Measurements from ENCODE around the gene STPG2. TPM values are rescaled to one million over a fixed set of nuclear protein-coding genes. Genes with fewer than 3 reads are reported as not detected.

The STPG2 gene
- total and polyA plus RNA-seq, 2 of the 8 experiments (the other 6 are each of a cell fraction or from before 2014, with no cell fraction given) = 0.03 TPM; not detected in 1

DNA sequence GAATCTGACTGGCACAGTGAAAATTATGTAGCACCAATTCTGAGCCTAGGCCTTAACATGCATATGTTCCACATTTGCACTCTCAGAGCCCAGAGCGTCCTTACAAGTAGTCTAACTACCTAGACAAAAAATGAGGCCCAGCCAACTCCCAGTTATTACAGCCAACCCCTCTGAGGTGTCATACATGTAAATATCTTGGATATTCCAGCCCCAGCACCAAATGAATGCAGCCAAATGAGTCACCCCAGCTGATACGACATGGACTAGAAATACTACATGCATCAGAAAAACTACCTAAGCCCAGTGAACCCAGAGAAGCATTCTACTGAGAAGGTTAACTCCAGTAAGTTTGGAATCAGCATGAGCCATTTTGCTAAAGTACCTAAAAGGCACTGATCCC is 145.1 kb downstream of the STPG2 start:
- H3K27ac ChIP-seq (ENCODE audit: low read depth, low read length) = no peak overlapping the region
- WGBS, 2 experiments (ENCODE audit: extremely low coverage in 1 of 2, insufficient coverage in 1 of 2, insufficient read length in 1 of 2, insufficient replicate concordance in 2 of 2, low coverage in 1 of 2, low lambda C conversion rate in 2 of 2, missing lambda C conversion rate in 1 of 2) = 81% methylated on average over 2 of the region's 2 CpGs; no CpG with 5 or more reads in 1 of the 2 experiments
- no peak for DNase-seq (ENCODE audit: low read depth in 1 of 2, low spot score in 2 of 2)
- no peak overlapping the region for H4K91ac ChIP-seq (replicated peaks; ENCODE audit: insufficient read length, low read length)
- no peak overlapping the region for H2BK15ac ChIP-seq (ENCODE audit: low read length)
- no peak overlapping the region for H2BK12ac ChIP-seq (ENCODE audit: low read depth, low read length)
- H3K4me3 ChIP-seq (ENCODE audit: extremely low read depth in 1 of 4, insufficient read depth in 2 of 4, low read depth in 3 of 4, low read length in 4 of 4) = no peak overlapping the region
- no peak overlapping the region for H3K9ac ChIP-seq (replicated peaks in 1 of 4; ENCODE audit: extremely low read depth in 1 of 4, low read depth in 3 of 4, low read length in 3 of 4)
- no peak overlapping the region for H2BK5ac ChIP-seq (ENCODE audit: low read depth, low read length)
- no peaks in the 10 kb centered on the region for H3K4me1 ChIP-seq (replicated peaks in 1 of 4; ENCODE audit: control insufficient read depth in 3 of 4, insufficient read depth in 4 of 4, low read length in 3 of 4)
- no peak overlapping the region for H3K4ac ChIP-seq (replicated peaks; ENCODE audit: insufficient read length, low read depth, low read length)
- no peaks in the 10 kb centered on the region for H3K23me2 ChIP-seq (ENCODE audit: low read depth, low read length)
- no peak overlapping the region for H3K14ac ChIP-seq (ENCODE audit: insufficient read length)
- no peak overlapping the region for H2BK120ac ChIP-seq (replicated peaks; ENCODE audit: low read depth, low read length)
- H3K9me3 ChIP-seq (ENCODE audit: insufficient read depth in 2 of 2, low read depth in 1 of 2, low read length in 1 of 2) = peaks cover 2 to 3% of the 10 kb centered on the region in 2 experiments; a peak in 2 of 4 replicates
- POLR2A ChIA-PET (ENCODE audit: partially characterized antibody) = no interaction called here
- no peaks in the 10 kb centered on the region for H3K36me3 ChIP-seq (ENCODE audit: control insufficient read depth in 2 of 4, insufficient read depth in 4 of 4, low read length in 3 of 4)
- H4K20me1 ChIP-seq (replicated peaks in 1 of 2; ENCODE audit: control insufficient read depth in 1 of 2, insufficient read depth in 2 of 2, low read length in 2 of 2) = no peaks in the 10 kb centered on the region
- H2AFZ ChIP-seq (ENCODE audit: low read length) = no peak overlapping the region
- no peak overlapping the region for H4K8ac ChIP-seq (ENCODE audit: extremely low read depth, insufficient read depth, low read length)
- no peak overlapping the region for H3K23ac ChIP-seq (ENCODE audit: insufficient read length)
- H3K27me3 ChIP-seq (replicated peaks in 1 of 4; ENCODE audit: control insufficient read depth in 3 of 4, extremely low read depth in 1 of 4, insufficient read depth in 3 of 4, low read length in 3 of 4) = no peaks in the 10 kb centered on the region
- H3K56ac ChIP-seq (replicated peaks; ENCODE audit: insufficient read length, low read depth, low read length) = no peak overlapping the region
- no peak overlapping the region for H4K5ac ChIP-seq (ENCODE audit: insufficient read length, low read depth, low read length)
- H2BK20ac ChIP-seq (ENCODE audit: low read length) = no peak overlapping the region
- FAIRE-seq = no peak
- H2AK5ac ChIP-seq (ENCODE audit: low read depth, low read length) = no peak overlapping the region
- CTCF ChIA-PET (ENCODE audit: partially characterized antibody) = no interaction called here
- H3K18ac ChIP-seq (ENCODE audit: extremely low read depth, low read length) = no peak overlapping the region
- H3K79me2 ChIP-seq (ENCODE audit: control insufficient read depth in 1 of 2, insufficient read depth in 2 of 2, low read length in 2 of 2) = no peaks in the 10 kb centered on the region
- H3K4me2 ChIP-seq (ENCODE audit: insufficient read depth in 1 of 2, low read depth in 2 of 2, low read length in 2 of 2) = no peak overlapping the region
- H3K79me1 ChIP-seq (ENCODE audit: low read depth, low read length) = no peaks in the 10 kb centered on the region
- TF ChIP-seq TCF12 (IDR thresholded peaks at IDR 0.05; ENCODE audit: low read depth, low read length) (no peak), NRF1 (IDR thresholded peaks at IDR 0.05; ENCODE audit: low read depth, low read length) (no peak), MAX (IDR thresholded peaks at IDR 0.05) (no peak), KDM1A (IDR thresholded peaks at IDR 0.05; ENCODE audit: borderline replicate concordance, low read length) (no peak), CTBP2 (IDR thresholded peaks at IDR 0.05; ENCODE audit: borderline replicate concordance, insufficient read depth, insufficient read length, low read length) (no peak), BCL11A (IDR thresholded peaks at IDR 0.05; ENCODE audit: low read depth in 2 of 2, low read length in 2 of 2) (no peak), NANOG (IDR thresholded peaks at IDR 0.05; ENCODE audit: insufficient read depth, low read depth, low read length, poor library complexity, severe bottlenecking) (no peak), SP1 (IDR thresholded peaks at IDR 0.05; ENCODE audit: low read depth, low read length) (no peak), KDM4A (IDR thresholded peaks at IDR 0.05; ENCODE audit: low read depth, low read length, severe bottlenecking) (no peak), EP300 (IDR thresholded peaks at IDR 0.05; ENCODE audit: borderline replicate concordance in 1 of 2, low read depth in 2 of 2, low read length in 2 of 2) (no peak), GABPA (IDR thresholded peaks at IDR 0.05; ENCODE audit: borderline replicate concordance, insufficient read depth, low read length) (no peak), SIRT6 (IDR thresholded peaks at IDR 0.05; ENCODE audit: low read length) (no peak), CREB1 (IDR thresholded peaks at IDR 0.05) (no peak), RBBP5 (IDR thresholded peaks at IDR 0.05; ENCODE audit: borderline replicate concordance, low read depth, low read length) (no peak), TAF1 (IDR thresholded peaks at IDR 0.05; ENCODE audit: low read depth, low read length) (no peak)

Data from H1 (cell line).